ENCODE measurements around the gene RAB36.

RAB36 gene

GRCh38 chr22:23118647-23119493 is 26.4 kb upstream of the RAB36 start:
- DNase-seq (ENCODE audit: low spot score), result no peak
- TF ChIP-seq CTCF (IDR thresholded peaks at IDR 0.05; ENCODE audit: extremely low read depth, missing control alignments), result no peak

GRCh38 chr22:23119494-23120414 is 25.5 kb upstream of the RAB36 start:
- TF ChIP-seq CTCF (IDR thresholded peaks at IDR 0.05; ENCODE audit: extremely low read depth, missing control alignments), result no peak
- DNase-seq (ENCODE audit: low spot score), result peak; percentile 32

GRCh38 chr22:23120415-23120899 is 24.8 kb upstream of the RAB36 start:
- DNase-seq (ENCODE audit: low spot score), result no peak

GRCh38 chr22:23121000-23121421 is 24.3 kb upstream of the RAB36 start:
- TF ChIP-seq CTCF (IDR thresholded peaks at IDR 0.05; ENCODE audit: extremely low read depth, missing control alignments), result no peak
- no peak for DNase-seq (ENCODE audit: low spot score)

More at GRCh38 chr22:23120415-23120899, 24.8 kb upstream of the RAB36 start:
- no peak for TF ChIP-seq CTCF (IDR thresholded peaks at IDR 0.05; ENCODE audit: extremely low read depth, missing control alignments)

GRCh38 chr22:23121424-23121823 is 23.9 kb upstream of the RAB36 start:
- DNase-seq (ENCODE audit: low spot score), result no peak
- TF ChIP-seq CTCF (IDR thresholded peaks at IDR 0.05; ENCODE audit: extremely low read depth, missing control alignments), result no peak

- no peak for DNase-seq (ENCODE audit: low spot score)
- no peak for TF ChIP-seq CTCF (IDR thresholded peaks at IDR 0.05; ENCODE audit: extremely low read depth, missing control alignments)
These were observed 22.9 kb upstream of the RAB36 start for GRCh38 chr22:23122216-23122957.
